GM18907 (cell line): Measurements from ENCODE around the gene PARP15.
"Not testable (repeated sequence)": the region's sequence is repeated elsewhere in the genome, so short reads cannot be mapped to it uniquely, and the experiment has no call there.

Source experiments
- ATAC-seq: cut with Tn5 transposase; IDR thresholded peaks from one replicate; pipeline ENCODE4 v1.9.1; 2021; ENCODE audit warnings: mild to moderate bottlenecking, moderate library complexity; ENCODE audit not compliant: unreplicated experiment

PARP15 gene

GRCh38 chr3:122577409-122578031 is at the start of gene PARP15:
PARP15 (plus strand) TSS chr3:122577650; CDS start chr3:122577668, 18 bp downstream.
- no peak for ATAC-seq

GRCh38 chr3:122530164-122530563 is 47.3 kb upstream of the PARP15 start:
- no peak for ATAC-seq

- ATAC-seq, result peak; percentile 23
Observed at GRCh38 chr3:122533480-122533879, 44.0 kb upstream of the PARP15 start.

GRCh38 chr3:122533931-122534334 is 43.5 kb upstream of the PARP15 start:
- ATAC-seq, result peak; percentile 99

GRCh38 chr3:122535964-122536631 is 41.4 kb upstream of the PARP15 start:
- no peak for ATAC-seq

GRCh38 chr3:122536632-122537001 is 40.8 kb upstream of the PARP15 start:
- no peak for ATAC-seq

- no peak for ATAC-seq
Observed at GRCh38 chr3:122538956-122539490, 38.4 kb upstream of the PARP15 start.

GRCh38 chr3:122546151-122546550 is 31.3 kb upstream of the PARP15 start:
- no peak for ATAC-seq

GRCh38 chr3:122548076-122548475 is 29.4 kb upstream of the PARP15 start:
- ATAC-seq, result no peak

- ATAC-seq, result no peak
Observed at GRCh38 chr3:122548619-122549018, 28.8 kb upstream of the PARP15 start.

- no peak for ATAC-seq
Observed at GRCh38 chr3:122553171-122553570, 24.3 kb upstream of the PARP15 start.

- no peak for ATAC-seq
Observed at GRCh38 chr3:122555275-122556071, 22.0 kb upstream of the PARP15 start.

GRCh38 chr3:122557356-122557755 is 20.1 kb upstream of the PARP15 start:
- ATAC-seq, result no peak

- ATAC-seq, result no peak
Observed at GRCh38 chr3:122558605-122559004, 18.8 kb upstream of the PARP15 start.

- no peak for ATAC-seq
Observed at GRCh38 chr3:122559906-122560305, 17.5 kb upstream of the PARP15 start.

GRCh38 chr3:122560680-122561079 is 16.8 kb upstream of the PARP15 start:
- ATAC-seq, result no peak

GRCh38 chr3:122562923-122563716 is 14.3 kb upstream of the PARP15 start:
- no peak for ATAC-seq

- ATAC-seq, result no peak
Observed at GRCh38 chr3:122563717-122564025, 13.8 kb upstream of the PARP15 start.

- ATAC-seq, result peak; percentile 75
Observed at GRCh38 chr3:122564155-122564912, 13.1 kb upstream of the PARP15 start, which contains the start of the genes DTX3L and PARP9. DTX3L (plus strand) TSS chr3:122564338; CDS start chr3:122564427, 89 bp downstream. PARP9 (minus strand) TSS chr3:122564300; CDS start chr3:122559620, 4,680 bp downstream.

- not testable (repeated sequence) for ATAC-seq
Observed at GRCh38 chr3:122568131-122568530, 9.3 kb upstream of the PARP15 start.
